A375 (cell line): ENCODE results near the gene DET1. TPM values are rescaled to one million over a fixed set of nuclear protein-coding genes. Genes with fewer than 3 reads are reported as not detected.

Source experiments
- small RNA-seq: library from RNA; depleted of rRNA; stranded (forward); fragments of <200 nt; gene quantifications from one replicate; pipeline ENCODE3, GENCODE V24; 2014
- total RNA-seq: library from RNA; depleted of rRNA; stranded (reverse); fragments of >200 nt; shearing (Covaris generic); gene quantifications from 2 replicates; pipeline ENCODE4 v1.2.3, GENCODE V29; 2014; rRNA removed

The DET1 gene
- total RNA-seq: 5.8 and 8.0 TPM in 2 replicates

DNA sequence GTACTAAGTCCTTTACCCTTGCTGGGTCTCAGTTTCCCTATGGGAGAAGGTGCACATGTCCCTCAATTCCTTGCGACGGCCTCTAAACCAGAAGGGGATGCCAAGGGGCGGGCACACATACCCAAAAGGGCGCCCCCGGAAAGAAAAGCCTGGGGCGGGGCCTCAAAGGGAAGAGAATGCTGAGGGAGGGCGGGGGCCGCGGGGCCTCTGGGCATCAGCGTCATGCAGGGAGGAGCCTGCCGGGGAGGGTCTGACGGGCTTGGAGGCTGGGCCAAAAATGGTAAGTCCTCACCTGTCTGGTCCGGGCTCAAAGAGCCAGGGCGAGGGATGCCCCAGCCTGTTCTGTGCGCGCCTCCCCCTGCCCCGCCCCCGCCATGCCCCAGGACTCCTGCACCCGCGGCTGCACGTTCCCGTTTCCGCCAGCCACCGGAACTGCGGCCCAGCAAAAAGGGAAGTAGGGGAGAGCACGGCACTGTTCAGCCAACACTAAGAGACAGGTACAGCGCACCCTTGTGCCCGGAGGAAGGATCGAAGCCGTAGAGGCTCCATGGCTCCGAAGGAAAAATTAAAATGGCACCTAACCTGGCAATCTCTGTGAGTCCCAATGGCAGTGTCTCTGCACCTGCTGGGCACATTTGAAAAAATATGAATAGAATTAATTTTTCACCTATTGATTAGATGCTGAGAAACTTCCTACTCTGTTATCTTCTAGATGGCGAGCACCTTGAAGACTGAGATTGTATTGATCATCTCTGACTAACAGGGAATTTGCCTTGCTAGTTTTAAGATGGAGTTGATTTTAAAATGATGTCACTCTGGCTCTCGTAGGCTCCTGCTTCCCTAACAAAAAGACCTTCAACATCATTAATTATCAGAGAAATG lies at the start of gene DET1:
Gene DET1, minus strand, starts transcription at position 434 of the 882 bp plus-strand sequence. CDS start 14,976 bp downstream, outside the sequence.

GRCh38 chr15:88467073-88467934 lies 79.2 kb downstream of the DET1 start, which contains the start of the genes MRPL46 and MRPS11:
Gene MRPL46, minus strand, starts transcription at chr15:88467388. Its CDS starts 11 bp downstream, at chr15:88467377.
Gene MRPS11, plus strand, starts transcription at chr15:88467708. Its CDS starts 10 bp downstream, at chr15:88467718.

Small RNA genes within 50 kb of the gene (small RNA-seq; reads per million reads assigned to genes)
- gene AC013489.2: not detected

Other genes starting within 250 kb of the DET1 start
- gene MRPL46, start 79.3 kb downstream of the DET1 start, total RNA-seq: 39.5 and 40.2 TPM in 2 replicates
- gene MRPS11, start 79.0 kb downstream of the DET1 start, total RNA-seq: 70.1 and 91.9 TPM in 2 replicates
- 113 and 127 TPM in 2 replicates for gene AEN, start 74.7 kb upstream of the DET1 start, total RNA-seq
- 383 and 409 TPM in 2 replicates for gene ISG20, start 92.3 kb upstream of the DET1 start, total RNA-seq